Type B pancreatic cell (in vitro differentiated cells): Measurements from ENCODE around the gene RWDD1. TPM values are rescaled to one million over a fixed set of nuclear protein-coding genes. Genes with fewer than 3 reads are reported as not detected.
"Not testable (repeated sequence)": the region's sequence is repeated elsewhere in the genome, so short reads cannot be mapped to it uniquely, and the experiment has no call there.

Source experiments
- DNase-seq: peaks from one replicate; pipeline ENCODE4 v3.0.0; 2021; ENCODE audit warnings: mixed read lengths; ENCODE audit not compliant: unreplicated experiment; ENCODE audit errors: extremely low spot score
- H3K27ac Mint-ChIP-seq: 2 replicates; pipeline ENCODE4 v1.8.0; 2021; ENCODE audit warnings: mild to moderate bottlenecking, mixed read lengths
- H3K27me3 Mint-ChIP-seq: 2 replicates; pipeline ENCODE4 v1.8.0; 2021; ENCODE audit warnings: mixed read lengths
- H3K36me3 Mint-ChIP-seq: 2 replicates; pipeline ENCODE4 v1.8.0; 2021; ENCODE audit warnings: mixed read lengths
- H3K4me1 Mint-ChIP-seq: one replicate; pipeline ENCODE4 v1.8.0; 2021; ENCODE audit warnings: mixed read lengths; ENCODE audit not compliant: unreplicated experiment
- H3K4me3 Mint-ChIP-seq: 2 replicates; pipeline ENCODE4 v1.8.0; 2021; ENCODE audit warnings: mild to moderate bottlenecking, mixed read lengths
- H3K9me3 Mint-ChIP-seq: 2 replicates; pipeline ENCODE4 v1.8.0; 2021; ENCODE audit warnings: mixed read lengths
- CTCF ChIP-seq: fragments of 200-600 bp; sonication (generic); conservative IDR thresholded peaks from 2 replicates; pipeline ENCODE4 v1.5.0; 2021; ENCODE audit warnings: antibody characterized with exemption, mild to moderate bottlenecking
- total RNA-seq: library from RNA; stranded (reverse); gene quantifications from 2 replicates; pipeline ENCODE4 v1.2.1, GENCODE V29; 2021; ENCODE audit warnings: low replicate concordance

Gene RWDD1
- total RNA-seq, 1 donor from 2014 or later: 40.0 TPM

GRCh38 chr6:116586738-116587137 lies 15.4 kb downstream of the RWDD1 start:
- H3K27me3 Mint-ChIP-seq: no peaks in the 10 kb centered on the region
- no peaks in the 10 kb centered on the region for H3K4me1 Mint-ChIP-seq
- H3K27ac Mint-ChIP-seq: no peak overlapping the region
- no peaks in the 10 kb centered on the region for H3K9me3 Mint-ChIP-seq
- TF ChIP-seq CTCF: no peak
- no peak overlapping the region for H3K4me3 Mint-ChIP-seq
- H3K36me3 Mint-ChIP-seq: peaks cover 29% of the 10 kb centered on the region
- no peak for DNase-seq

- H3K27ac Mint-ChIP-seq: no peak overlapping the region
- no peak for DNase-seq
- H3K9me3 Mint-ChIP-seq: no peaks in the 10 kb centered on the region
- H3K36me3 Mint-ChIP-seq: peaks cover 28% of the 10 kb centered on the region
- H3K4me1 Mint-ChIP-seq: no peaks in the 10 kb centered on the region
- TF ChIP-seq CTCF: no peak
- H3K4me3 Mint-ChIP-seq: no peak overlapping the region
- H3K27me3 Mint-ChIP-seq: no peaks in the 10 kb centered on the region
Observed at GRCh38 chr6:116595247-116595646, 23.9 kb downstream of the RWDD1 start.

- no peaks in the 10 kb centered on the region for H3K4me1 Mint-ChIP-seq
- TF ChIP-seq CTCF: no peak
- peaks cover 21% of the 10 kb centered on the region for H3K36me3 Mint-ChIP-seq
- H3K27ac Mint-ChIP-seq: no peak overlapping the region
- H3K9me3 Mint-ChIP-seq: no peaks in the 10 kb centered on the region
- H3K27me3 Mint-ChIP-seq: no peaks in the 10 kb centered on the region
- no peak overlapping the region for H3K4me3 Mint-ChIP-seq
- no peak for DNase-seq
Observed at GRCh38 chr6:116596815-116597214, 25.5 kb downstream of the RWDD1 start.

- not testable (repeated sequence) for H3K4me1 Mint-ChIP-seq, DNase-seq, H3K9me3 Mint-ChIP-seq, H3K36me3 Mint-ChIP-seq, H3K27me3 Mint-ChIP-seq, H3K4me3 Mint-ChIP-seq, H3K27ac Mint-ChIP-seq
Observed at GRCh38 chr6:116603916-116604315, 32.6 kb downstream of the RWDD1 start.

- not testable (repeated sequence) for H3K9me3 Mint-ChIP-seq, H3K4me1 Mint-ChIP-seq, H3K27me3 Mint-ChIP-seq, H3K4me3 Mint-ChIP-seq, H3K27ac Mint-ChIP-seq, DNase-seq, H3K36me3 Mint-ChIP-seq
Observed at GRCh38 chr6:116604868-116605267, 33.6 kb downstream of the RWDD1 start.

GRCh38 chr6:116605935-116606334 lies 34.6 kb downstream of the RWDD1 start:
- no peaks in the 10 kb centered on the region for H3K9me3 Mint-ChIP-seq
- no peak for TF ChIP-seq CTCF
- H3K4me1 Mint-ChIP-seq: no peaks in the 10 kb centered on the region
- H3K4me3 Mint-ChIP-seq: no peak overlapping the region
- DNase-seq: no peak
- H3K27me3 Mint-ChIP-seq: no peaks in the 10 kb centered on the region
- H3K27ac Mint-ChIP-seq: no peak overlapping the region
- peaks cover 3% of the 10 kb centered on the region for H3K36me3 Mint-ChIP-seq

GRCh38 chr6:116611056-116611455 lies 39.8 kb downstream of the RWDD1 start:
- Mint-ChIP-seq H3K27ac (no peak overlapping the region), H3K4me1 (peaks cover 3% of the 10 kb centered on the region), H3K36me3 (no peaks in the 10 kb centered on the region), H3K27me3 (peaks cover under 1% of the 10 kb centered on the region), H3K4me3 (no peak overlapping the region), H3K9me3 (no peaks in the 10 kb centered on the region)
- no peak for TF ChIP-seq CTCF
- DNase-seq: no peak
